HG02623 (cell line): ENCODE data around the gene NLGN1.

ENCODE experiments used
- ATAC-seq: cut with Tn5 transposase; IDR thresholded peaks from one replicate; pipeline ENCODE4 v1.9.1; 2021; ENCODE audit warnings: moderate library complexity; ENCODE audit not compliant: unreplicated experiment

The NLGN1 gene

GRCh38 chr3:173706630-173707029 is 309.1 kb downstream of the NLGN1 start:
- no peak for ATAC-seq

GRCh38 chr3:173708191-173708590 is 310.6 kb downstream of the NLGN1 start:
- ATAC-seq: no peak

GRCh38 chr3:173709026-173709425 is 311.5 kb downstream of the NLGN1 start:
- ATAC-seq: no peak

GRCh38 chr3:173711619-173712018 is 314.1 kb downstream of the NLGN1 start:
- ATAC-seq: no peak

GRCh38 chr3:173719585-173719984 is 322.0 kb downstream of the NLGN1 start:
- no peak for ATAC-seq

- no peak for ATAC-seq
These were observed 328.0 kb downstream of the NLGN1 start for GRCh38 chr3:173725507-173725906.

- no peak for ATAC-seq
These were observed 332.8 kb downstream of the NLGN1 start for GRCh38 chr3:173730391-173730790.

- no peak for ATAC-seq
These were observed 334.7 kb downstream of the NLGN1 start for GRCh38 chr3:173732237-173732636.

- ATAC-seq: no peak
These were observed 335.6 kb downstream of the NLGN1 start for GRCh38 chr3:173733029-173733652.

- no peak for ATAC-seq
These were observed 336.9 kb downstream of the NLGN1 start for GRCh38 chr3:173734473-173734872.

GRCh38 chr3:173734895-173735294 is 337.4 kb downstream of the NLGN1 start:
- no peak for ATAC-seq

GRCh38 chr3:173735841-173736240 is 338.3 kb downstream of the NLGN1 start:
- ATAC-seq: no peak

GRCh38 chr3:173737167-173737808 is 339.7 kb downstream of the NLGN1 start:
- no peak for ATAC-seq

GRCh38 chr3:173739726-173740125 is 342.2 kb downstream of the NLGN1 start:
- no peak for ATAC-seq

- no peak for ATAC-seq
These were observed 344.9 kb downstream of the NLGN1 start for GRCh38 chr3:173742491-173742890.

GRCh38 chr3:173743111-173743510 is 345.6 kb downstream of the NLGN1 start:
- no peak for ATAC-seq

- no peak for ATAC-seq
These were observed 346.0 kb downstream of the NLGN1 start for GRCh38 chr3:173743516-173743915.

GRCh38 chr3:173744479-173744878 is 346.9 kb downstream of the NLGN1 start:
- no peak for ATAC-seq

GRCh38 chr3:173744895-173745294 is 347.4 kb downstream of the NLGN1 start:
- ATAC-seq: no peak

GRCh38 chr3:173745952-173746682 is 348.6 kb downstream of the NLGN1 start:
- ATAC-seq: no peak

GRCh38 chr3:173747427-173747826 is 349.9 kb downstream of the NLGN1 start:
- no peak for ATAC-seq

GRCh38 chr3:173748105-173748504 is 350.6 kb downstream of the NLGN1 start:
- ATAC-seq: no peak
